Prostate gland (tissue), 2 donors: ENCODE results near the gene SYT13.

Experiments
- POLR2A ChIP-seq: fragments of 450-650 bp; IDR thresholded peaks from one replicate; pipeline ENCODE4 v1.6.1; 2016; ENCODE audit warnings: antibody characterized with exemption, mild to moderate bottlenecking
- POLR2AphosphoS5 ChIP-seq: sonication (generic); formaldehyde crosslinking; IDR thresholded peaks from one replicate; pipeline ENCODE4 v1.6.1; 2017; ENCODE audit warnings: antibody characterized with exemption
- TF ChIP-seq, protein P1 (sequence below), 4 experiments: fragments of 200-600 bp in 2 of 4; fragments of 450-650 bp in 2 of 4; sonication (generic) in 2 of 4; IDR thresholded peaks; 1 replicate in 3 of 4; 2 replicates in 1 of 4; pipeline ENCODE4 v1.5.1; 2016 to 2019; ENCODE audit warnings: antibody characterized with exemption in 4 of 4, mild to moderate bottlenecking in 2 of 4, moderate library complexity in 2 of 4

DNA sequence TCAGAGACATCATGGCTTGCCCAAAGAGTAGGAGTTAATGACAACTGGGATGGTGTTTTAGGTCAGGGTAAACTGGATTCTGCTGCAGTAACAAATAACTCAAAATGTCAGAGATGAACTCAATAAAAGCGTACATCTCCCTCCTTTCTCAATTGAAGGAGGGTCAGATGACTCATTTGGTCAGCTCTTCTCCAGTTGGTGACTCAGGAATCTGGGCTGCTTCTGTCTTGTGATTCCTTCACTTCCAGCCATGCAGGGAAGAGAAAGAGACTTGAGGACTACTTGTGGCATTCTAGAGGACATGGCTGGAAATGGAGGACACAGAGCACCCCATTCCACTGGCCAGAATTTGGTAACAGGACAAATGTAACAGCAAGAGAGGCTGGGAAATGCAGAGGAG lies 3.2 kb upstream of the SYT13 start:
- TF ChIP-seq, protein P1, sequence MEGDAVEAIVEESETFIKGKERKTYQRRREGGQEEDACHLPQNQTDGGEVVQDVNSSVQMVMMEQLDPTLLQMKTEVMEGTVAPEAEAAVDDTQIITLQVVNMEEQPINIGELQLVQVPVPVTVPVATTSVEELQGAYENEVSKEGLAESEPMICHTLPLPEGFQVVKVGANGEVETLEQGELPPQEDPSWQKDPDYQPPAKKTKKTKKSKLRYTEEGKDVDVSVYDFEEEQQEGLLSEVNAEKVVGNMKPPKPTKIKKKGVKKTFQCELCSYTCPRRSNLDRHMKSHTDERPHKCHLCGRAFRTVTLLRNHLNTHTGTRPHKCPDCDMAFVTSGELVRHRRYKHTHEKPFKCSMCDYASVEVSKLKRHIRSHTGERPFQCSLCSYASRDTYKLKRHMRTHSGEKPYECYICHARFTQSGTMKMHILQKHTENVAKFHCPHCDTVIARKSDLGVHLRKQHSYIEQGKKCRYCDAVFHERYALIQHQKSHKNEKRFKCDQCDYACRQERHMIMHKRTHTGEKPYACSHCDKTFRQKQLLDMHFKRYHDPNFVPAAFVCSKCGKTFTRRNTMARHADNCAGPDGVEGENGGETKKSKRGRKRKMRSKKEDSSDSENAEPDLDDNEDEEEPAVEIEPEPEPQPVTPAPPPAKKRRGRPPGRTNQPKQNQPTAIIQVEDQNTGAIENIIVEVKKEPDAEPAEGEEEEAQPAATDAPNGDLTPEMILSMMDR (IDR thresholded peaks at IDR 0.05), result no peak
- TF ChIP-seq POLR2A (no peak), POLR2AphosphoS5 (no peak)
